Testis (tissue), 2 donors: ENCODE results near the gene NKAIN2.

Experiments
- POLR2A ChIP-seq: fragments of 450-650 bp; IDR thresholded peaks from one replicate; pipeline ENCODE4 v1.6.1; 2017; ENCODE audit warnings: antibody characterized with exemption, mild to moderate bottlenecking, moderate library complexity
- TF ChIP-seq, protein P1 (sequence below), 3 experiments: fragments of 450-650 bp in 2 of 3; fragments of 200-600 bp in 1 of 3; sonication (generic) in 1 of 3; IDR thresholded peaks; one replicate each; pipeline ENCODE4 v1.5.1; 2016 to 2019; ENCODE audit warnings: antibody characterized with exemption in 3 of 3, mild to moderate bottlenecking in 2 of 3, moderate library complexity in 1 of 3

- TF ChIP-seq, protein P1, sequence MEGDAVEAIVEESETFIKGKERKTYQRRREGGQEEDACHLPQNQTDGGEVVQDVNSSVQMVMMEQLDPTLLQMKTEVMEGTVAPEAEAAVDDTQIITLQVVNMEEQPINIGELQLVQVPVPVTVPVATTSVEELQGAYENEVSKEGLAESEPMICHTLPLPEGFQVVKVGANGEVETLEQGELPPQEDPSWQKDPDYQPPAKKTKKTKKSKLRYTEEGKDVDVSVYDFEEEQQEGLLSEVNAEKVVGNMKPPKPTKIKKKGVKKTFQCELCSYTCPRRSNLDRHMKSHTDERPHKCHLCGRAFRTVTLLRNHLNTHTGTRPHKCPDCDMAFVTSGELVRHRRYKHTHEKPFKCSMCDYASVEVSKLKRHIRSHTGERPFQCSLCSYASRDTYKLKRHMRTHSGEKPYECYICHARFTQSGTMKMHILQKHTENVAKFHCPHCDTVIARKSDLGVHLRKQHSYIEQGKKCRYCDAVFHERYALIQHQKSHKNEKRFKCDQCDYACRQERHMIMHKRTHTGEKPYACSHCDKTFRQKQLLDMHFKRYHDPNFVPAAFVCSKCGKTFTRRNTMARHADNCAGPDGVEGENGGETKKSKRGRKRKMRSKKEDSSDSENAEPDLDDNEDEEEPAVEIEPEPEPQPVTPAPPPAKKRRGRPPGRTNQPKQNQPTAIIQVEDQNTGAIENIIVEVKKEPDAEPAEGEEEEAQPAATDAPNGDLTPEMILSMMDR (IDR thresholded peaks at IDR 0.05), result no peak
- no peak for TF ChIP-seq POLR2A
Measured at GRCh38 chr6:124074606-124075005, 270.9 kb downstream of the NKAIN2 start.
